Islet of Langerhans (tissue), 1 donor: Measurements from ENCODE around the gene RET.

ENCODE experiments used
- FAIRE-seq: peaks from one replicate; lab custom pipeline; 2011; peaks lifted over from hg19 to GRCh38; lab: Jason Lieb, UNC

RET gene

DNA sequence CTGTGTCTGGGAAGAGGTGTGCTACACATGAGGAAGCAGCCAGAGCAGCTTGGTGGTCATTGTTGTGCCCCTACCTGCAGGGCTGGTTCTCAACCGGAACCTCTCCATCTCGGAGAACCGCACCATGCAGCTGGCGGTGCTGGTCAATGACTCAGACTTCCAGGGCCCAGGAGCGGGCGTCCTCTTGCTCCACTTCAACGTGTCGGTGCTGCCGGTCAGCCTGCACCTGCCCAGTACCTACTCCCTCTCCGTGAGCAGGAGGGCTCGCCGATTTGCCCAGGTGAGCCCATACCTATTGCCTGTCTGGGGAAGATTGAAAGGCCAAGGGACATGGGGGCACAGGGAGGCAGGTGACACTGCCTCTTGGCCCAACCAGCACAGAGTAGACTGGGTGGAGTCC, 32.1 kb downstream of the RET start:
- no peak for FAIRE-seq

DNA sequence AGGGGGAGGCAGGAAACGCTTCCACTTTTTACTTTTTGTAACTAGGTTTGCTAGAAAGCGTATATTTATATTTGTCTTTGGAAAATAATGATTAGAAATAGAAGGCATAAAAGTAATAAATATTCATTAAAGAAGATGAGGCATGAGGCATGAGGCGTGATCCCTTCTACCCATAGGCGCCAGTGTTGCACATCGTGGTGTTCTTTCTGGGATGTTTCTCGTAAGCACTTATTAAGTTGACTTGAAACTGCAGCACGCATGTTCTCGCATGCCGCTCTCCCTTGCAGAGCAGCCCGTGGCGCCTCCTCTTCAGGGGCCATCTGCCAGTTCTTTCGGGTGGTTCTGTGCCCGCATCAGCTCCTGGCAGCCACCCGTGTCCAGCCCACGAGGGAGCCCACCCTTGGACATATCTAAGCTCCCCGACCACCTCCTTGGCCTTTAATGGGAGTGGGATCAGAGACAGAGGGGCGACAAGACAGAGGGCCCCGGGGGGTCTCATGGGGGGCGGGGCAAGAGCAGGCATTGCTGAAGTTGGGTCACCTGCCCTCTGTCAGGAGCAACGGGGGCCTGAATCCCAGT, 32.9 kb downstream of the RET start:
- no peak for FAIRE-seq

DNA sequence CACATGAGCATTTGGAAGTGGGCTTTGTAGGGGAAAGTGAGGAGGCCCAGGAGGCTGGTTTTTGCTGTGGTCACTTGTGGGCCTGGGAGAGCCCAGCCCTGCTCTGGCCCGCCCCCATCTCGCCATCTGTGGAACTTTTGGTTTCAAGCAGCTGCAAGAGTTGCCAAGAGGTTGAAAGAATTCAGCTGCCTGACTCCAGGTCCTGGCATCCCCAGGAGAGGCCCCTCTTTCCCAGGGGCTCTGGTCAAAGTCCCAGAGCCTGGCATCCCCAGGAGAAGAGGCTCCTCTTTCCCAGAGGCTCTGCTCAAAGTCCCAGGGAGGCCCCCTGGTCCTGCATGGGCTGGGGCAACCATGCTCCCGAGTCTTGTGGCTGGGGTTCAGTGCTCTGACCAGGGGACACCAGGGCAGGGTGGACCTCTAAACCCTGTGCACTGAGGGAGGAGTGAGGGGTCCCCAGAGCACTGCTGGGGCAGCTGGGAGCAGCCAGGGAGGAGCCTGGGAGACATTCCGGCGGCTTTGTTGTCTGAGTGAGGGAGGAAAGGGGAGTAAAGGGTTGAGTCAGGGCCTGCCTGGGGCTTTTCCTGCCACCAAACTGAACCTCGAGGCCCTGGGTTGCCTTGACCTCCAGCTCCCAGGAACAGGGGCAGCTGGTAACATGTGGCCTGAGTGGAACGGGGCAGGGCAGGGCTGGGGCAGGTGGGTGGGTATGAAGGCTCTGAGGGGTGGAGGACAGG, 33.6 kb downstream of the RET start:
- FAIRE-seq = no peak

DNA sequence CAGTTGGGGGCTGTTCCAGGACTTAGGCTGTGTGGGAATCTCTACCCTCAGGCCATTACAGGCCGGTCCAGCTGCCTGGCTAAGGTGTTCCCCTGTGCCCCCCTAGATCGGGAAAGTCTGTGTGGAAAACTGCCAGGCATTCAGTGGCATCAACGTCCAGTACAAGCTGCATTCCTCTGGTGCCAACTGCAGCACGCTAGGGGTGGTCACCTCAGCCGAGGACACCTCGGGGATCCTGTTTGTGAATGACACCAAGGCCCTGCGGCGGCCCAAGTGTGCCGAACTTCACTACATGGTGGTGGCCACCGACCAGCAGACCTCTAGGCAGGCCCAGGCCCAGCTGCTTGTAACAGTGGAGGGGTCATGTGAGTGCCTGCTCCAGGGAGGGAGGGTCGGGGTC, 34.2 kb downstream of the RET start:
- no peak for FAIRE-seq

DNA sequence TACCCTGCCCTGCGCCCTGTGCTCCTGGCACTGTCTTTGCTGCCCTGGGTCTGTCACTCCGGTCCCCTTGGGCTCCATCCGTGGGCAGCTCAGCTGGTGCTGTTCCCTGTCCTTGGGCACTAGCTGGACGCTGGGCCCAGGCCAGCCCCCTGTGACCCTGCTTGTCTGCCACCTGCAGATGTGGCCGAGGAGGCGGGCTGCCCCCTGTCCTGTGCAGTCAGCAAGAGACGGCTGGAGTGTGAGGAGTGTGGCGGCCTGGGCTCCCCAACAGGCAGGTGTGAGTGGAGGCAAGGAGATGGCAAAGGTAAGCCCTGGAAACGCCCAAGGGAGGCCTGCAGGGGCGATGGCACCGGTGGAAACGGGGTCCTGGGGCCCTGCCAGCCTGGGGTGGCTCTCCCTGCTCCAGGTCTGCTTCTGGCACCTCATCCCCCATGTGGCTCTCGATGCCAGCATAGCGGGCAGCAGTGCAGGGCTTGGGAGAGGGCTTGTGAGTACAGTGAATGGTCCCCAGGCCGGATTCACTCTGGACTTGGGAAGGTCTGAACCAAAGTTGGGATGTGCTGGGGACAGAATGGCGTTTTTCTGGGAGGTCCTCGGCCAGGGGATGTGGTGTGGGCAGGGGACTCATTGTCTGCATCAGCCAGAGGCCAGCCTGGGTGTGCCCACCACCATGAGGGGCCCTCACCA, 35.2 kb downstream of the RET start:
- no peak for FAIRE-seq

DNA sequence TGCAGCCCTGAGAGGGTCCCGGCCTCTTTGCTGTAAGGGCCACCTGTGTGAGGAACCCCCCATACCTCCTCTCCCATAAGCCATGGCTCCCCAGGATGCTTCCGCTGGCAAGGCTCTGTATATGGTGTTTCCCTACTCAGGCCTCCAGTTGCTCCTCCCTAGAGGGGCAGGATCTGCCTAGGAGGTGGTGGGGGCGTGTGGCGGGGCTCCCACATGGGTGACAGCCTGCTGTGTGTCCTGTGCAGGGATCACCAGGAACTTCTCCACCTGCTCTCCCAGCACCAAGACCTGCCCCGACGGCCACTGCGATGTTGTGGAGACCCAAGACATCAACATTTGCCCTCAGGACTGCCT, 35.7 kb downstream of the RET start:
- FAIRE-seq = no peak

DNA sequence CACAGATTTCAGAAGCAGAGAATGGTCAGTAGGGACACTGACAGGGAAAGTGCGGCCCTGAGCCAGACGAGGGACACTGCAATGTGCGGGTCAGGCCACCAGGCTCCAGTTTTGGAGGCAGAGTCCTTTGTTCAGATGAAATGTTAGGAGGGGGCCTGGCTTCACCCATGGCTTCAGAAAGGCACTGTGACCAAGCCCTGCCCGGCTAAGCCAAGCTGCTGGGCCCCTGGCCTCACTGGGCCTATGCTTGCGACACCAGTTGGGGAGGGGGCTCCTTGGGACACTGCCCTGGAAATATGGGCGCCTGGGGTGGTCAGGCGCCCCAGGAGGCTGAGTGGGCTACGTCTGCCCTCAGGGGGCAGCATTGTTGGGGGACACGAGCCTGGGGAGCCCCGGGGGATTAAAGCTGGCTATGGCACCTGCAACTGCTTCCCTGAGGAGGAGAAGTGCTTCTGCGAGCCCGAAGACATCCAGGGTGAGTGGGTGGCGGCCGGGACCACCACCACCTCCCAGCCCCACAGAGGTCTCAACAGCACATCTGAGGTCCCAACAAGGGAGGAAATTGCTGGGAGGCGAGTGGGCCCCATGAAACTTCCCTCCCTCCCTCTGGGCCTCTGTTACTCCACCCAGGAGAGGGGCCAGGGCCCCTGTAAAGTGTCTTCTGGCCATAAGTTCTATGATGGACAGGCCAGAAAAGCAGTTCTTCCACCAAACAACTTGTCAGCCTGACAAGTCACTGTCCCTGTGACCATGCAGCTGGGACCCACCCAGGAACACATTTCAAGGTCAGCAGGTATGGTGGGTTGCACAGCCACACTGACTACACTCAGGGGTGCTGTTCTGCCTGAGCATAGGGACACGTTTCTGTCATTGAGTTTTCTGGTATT, 36.6 kb downstream of the RET start:
- no peak for FAIRE-seq

DNA sequence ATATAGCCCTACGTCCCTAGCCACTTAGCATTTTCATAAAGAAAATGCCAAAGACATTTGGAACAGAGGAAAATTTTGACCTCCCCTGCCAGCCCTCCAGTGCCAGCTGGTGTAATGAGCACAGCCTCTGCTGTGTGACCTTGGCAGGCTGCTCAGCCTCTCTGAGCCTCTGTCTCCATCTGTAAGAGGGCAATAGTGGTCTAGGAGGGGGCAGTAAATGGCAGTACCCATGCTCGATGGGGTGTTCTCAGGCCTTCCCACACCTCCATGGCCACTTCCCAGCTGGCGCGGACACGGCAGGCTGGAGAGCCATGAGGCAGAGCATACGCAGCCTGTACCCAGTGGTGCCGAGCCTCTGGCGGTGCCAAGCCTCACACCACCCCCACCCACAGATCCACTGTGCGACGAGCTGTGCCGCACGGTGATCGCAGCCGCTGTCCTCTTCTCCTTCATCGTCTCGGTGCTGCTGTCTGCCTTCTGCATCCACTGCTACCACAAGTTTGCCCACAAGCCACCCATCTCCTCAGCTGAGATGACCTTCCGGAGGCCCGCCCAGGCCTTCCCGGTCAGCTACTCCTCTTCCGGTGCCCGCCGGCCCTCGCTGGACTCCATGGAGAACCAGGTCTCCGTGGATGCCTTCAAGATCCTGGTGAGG, 37.3 kb downstream of the RET start:
- no peak for FAIRE-seq

DNA sequence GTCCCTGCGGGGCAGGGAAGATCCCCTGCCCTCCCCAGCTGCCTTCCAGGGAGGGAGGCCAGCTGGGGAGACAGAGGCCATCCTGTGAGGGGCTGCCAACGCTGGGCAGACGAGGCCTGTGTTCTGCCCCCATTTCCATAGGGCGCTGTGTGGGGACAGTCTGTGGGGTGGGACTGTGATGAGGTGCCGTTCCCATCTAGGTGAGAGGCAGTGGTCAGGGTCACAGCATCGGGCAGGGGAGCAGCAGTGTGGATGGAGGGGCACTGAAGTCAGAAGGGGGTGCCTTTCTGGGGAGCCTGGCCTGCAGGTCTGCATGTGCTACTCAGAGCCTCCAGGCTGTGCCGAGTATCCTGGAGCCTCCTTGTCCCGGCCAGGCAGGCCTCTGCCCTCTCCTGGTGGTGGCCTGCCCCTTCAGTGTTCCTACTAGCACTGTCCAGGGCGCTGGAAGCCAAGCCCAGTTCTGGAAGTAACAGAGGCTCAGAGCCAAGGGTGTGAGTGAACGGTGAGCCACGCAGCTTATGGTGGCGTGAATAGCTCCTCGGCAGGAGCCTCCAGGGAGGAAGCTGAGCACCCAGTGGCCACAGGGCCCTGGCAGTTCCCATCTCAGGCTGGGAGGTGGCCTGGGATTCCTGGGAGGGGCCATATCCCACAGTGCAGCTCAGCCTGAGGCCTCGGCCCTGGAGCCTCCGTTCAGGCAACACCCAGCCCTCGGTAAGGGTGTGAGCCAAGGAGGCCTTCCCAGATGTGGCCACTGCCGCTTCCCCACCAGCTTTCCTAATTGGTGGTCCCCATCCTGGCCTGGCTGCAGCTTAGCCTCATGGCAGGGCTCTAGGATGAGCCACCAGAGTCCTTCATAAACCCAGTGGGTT, 38.1 kb downstream of the RET start:
- no peak for FAIRE-seq

DNA sequence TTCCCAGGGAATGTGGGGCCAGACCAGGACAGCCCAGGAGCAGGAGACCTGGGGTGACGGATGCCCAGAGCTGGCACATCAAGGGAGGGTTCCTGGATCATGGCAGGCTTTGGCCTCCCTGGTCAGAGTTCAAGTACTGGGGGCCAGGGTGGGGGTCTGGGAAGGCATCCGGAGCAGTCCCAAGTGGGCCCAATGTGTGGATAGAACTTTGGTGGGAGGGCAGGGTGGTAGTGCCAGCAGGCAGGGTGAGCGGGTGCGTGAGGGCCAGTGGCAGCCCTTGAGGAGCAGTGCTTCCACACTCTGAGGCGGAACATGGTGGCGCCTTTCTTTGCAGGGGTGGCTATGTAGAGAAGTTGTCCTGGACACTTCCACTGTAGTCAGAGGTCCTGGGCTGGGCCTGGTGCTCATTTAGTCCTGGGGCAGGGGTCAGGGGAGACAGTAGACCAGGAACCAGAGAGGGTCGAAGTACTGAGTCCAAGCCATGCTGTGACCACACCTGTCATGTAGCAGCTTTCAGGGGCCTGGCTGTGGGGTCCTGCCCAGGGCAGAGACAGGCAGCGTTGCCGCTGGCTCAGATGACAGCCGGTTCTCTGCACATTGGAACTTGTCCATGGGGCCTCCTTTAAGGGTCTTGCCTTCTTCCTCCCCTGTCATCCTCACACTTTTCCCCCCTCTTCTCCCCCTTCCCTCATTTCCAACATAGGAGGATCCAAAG, 39.2 kb downstream of the RET start:
- FAIRE-seq = no peak

DNA sequence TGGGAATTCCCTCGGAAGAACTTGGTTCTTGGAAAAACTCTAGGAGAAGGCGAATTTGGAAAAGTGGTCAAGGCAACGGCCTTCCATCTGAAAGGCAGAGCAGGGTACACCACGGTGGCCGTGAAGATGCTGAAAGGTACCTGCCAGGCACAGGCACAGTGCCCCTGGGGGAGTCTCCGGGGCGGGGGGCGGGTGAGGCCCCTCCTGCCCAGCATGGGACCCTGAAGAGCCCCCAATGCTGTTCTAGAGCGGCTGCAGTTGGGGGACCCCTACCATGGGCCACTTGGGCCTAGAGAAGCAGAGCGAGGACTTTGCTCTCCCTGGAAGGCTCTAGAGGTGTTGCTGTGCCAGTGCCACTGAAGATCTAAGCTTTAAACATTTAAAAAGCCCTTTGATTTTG, 39.7 kb downstream of the RET start:
- FAIRE-seq = no peak

DNA sequence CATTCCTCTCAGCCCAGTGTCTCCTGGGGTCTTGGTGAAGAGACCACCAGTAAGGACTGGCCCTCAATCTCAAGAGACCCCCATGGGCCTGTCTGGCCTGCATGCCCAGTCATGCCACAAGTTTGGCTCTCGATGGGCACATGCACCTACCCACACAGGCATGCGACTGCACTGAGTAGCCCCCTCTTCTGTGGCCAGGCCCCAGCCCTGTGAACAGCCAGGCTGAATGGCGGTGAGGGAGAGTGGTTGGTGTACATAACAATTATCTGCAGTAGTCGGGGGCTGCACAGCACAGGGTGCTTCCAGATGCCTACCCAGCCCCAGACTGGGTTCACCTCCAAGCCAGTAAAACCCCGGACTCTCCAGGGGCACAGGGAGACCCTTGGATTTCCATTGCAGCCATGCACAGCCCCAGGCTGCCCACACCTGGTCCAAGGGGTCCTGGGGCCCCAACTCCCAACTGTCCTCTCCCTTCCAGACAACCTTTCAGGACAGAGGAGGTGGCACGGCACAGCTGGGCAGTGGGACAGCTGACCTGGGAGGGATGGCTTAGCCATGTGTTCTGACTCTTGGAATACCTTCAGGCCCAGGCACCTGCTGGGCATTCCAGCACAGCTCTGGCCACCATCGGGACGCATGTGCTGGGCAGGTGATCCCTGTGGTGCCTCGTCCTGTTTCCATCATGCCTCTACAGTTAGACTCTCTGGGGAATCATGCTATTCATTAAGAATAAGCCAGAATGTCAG, 40.3 kb downstream of the RET start:
- no peak for FAIRE-seq

DNA sequence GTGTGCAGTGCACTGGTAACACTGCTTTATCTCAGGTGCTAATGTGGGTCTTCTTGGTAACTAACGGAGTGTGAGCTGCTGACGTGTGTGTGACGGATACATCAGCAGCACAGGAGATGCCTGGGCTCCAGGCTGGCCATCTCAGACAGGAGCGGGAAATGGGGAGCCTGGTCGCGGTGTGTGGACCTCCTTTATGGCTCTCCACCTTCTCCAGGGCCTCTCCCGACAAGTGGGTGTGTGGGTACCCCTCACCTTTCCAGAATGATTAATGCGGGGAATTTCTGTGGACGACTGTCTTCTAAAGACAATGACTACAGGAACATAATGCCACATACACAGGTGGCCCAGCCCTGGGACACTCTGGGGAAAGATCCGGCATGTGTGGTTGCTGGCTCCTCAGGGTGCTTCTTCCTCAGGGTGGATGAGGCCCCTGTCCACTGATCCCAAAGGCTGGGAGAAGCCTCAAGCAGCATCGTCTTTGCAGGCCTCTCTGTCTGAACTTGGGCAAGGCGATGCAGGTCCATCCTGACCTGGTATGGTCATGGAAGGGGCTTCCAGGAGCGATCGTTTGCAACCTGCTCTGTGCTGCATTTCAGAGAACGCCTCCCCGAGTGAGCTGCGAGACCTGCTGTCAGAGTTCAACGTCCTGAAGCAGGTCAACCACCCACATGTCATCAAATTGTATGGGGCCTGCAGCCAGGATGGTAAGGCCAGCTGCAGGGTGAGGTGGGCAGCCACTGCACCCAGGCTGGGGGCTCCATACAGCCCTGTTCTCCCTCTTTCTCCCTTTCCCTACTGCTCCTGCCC, 41.1 kb downstream of the RET start:
- no peak for FAIRE-seq

DNA sequence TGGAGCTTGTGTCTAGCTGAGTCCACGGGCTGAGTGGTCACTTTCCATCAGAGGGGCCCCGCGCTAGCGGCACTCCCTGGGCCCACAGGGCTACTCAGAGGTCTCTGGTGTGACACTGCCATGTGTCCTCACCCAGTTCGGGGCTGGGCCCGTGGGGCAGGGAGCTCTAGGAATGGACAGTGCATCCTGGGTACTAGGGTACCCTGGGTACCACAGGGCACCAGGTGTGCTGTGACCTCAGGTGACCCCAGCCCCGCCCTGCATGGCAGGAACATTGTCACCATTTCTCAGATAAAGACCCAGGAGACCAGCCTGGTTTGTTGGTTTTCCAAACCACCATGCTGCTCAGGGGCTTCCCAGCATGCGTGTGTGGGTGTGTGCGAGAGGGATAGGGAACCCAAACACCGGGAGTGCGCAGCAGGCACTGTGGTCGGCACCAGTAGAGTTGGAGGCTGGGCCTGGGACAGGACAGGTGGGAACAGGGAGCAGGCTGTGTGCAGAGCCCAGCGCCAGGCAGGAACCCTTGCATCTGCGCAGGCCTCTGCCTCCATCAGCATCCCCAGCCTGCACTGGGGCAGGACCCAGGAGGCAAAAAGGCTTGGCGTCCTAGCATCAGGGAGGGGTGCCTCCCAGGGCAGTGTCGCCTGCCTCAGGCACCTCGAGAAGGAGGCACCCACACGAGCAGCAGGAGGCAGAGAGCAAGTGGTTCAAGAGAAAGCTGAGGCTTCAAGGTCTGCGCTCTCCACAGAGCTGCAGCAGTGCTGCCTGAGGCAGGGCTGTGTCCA, 42.0 kb downstream of the RET start:
- FAIRE-seq = no peak

DNA sequence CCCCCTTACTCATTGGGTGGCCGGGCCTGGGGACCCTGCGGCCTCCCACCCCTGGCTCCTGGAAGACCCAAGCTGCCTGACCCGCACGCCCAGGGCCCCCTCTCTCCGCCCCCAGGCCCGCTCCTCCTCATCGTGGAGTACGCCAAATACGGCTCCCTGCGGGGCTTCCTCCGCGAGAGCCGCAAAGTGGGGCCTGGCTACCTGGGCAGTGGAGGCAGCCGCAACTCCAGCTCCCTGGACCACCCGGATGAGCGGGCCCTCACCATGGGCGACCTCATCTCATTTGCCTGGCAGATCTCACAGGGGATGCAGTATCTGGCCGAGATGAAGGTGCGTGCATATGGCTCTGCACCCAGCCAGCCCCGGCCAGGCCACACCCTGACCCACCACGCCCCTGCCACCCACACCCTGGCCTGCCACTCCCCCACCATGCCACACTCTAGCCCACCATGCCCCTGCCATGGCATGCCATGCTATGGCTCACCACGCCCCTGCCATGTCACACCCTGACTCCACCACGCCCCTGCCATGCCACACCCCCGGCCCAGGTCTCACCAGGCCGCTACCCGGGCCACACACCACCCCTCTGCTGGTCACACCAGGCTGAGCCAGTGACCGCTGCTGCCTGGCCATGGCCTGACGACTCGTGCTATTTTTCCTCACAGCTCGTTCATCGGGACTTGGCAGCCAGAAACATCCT, 42.7 kb downstream of the RET start:
- FAIRE-seq = no peak

DNA sequence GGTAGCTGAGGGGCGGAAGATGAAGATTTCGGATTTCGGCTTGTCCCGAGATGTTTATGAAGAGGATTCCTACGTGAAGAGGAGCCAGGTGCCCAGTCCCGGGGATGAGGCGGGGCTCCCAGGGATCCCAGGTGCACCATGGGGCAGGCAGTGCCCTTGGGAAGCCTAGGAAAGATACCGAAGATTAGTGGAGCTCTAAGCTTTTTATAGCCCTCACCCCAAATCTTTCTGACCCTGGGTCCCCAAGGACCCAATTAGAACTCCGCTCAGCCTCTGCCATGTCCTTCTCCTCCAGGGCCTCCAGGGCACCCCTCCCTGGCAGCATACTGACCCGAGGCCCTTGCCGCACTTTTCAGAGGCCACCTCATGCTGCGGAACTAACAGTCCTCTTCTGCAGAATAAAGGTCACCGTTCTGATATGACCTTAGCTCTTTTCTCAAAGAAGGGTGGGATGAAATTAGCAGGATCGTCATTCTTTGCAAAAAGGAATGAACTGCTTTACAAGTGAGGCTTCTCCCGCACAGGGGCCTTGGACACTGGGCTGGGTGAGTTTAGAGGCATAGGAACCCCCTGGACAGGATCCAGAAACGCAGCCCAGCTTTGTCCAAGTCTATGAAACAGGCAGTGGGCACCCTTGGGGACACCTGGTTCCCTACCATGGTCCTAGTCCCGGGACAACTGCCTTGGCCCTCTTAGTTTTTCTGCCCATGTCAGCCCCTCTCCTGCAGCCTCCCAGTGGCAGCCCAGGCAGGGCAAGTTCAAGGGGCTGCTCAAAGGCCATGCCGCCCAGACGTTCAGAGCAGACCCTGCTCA, 43.5 kb downstream of the RET start:
- no peak for FAIRE-seq

DNA sequence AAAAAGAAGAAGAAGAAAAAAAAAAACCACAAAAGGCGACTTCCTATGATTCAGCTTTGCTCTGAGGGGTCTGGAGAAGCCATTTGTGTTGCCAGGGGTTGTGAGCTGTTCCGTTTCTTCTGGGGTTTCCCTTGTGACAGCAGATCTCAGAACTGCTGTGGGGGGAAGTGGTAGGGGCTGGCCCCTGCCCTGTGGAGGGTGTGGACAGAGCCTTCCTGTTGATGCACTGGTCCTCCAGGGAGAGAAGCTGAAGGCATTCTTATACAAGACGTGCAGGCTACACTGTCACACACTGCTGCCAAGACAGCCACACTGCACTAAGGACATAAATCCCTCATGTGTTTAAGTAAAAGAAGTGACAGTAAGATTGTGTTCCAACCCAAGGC, 44.1 kb downstream of the RET start:
- FAIRE-seq = no peak
